DOHH2 (cell line): ENCODE measurements around the gene ILKAP.

Experiments
- CTCF ChIP-seq: fragments of 200-600 bp; sonication (generic); IDR thresholded peaks from one replicate; pipeline ENCODE4 v1.5.1; 2014; ENCODE audit warnings: antibody characterized with exemption, mild to moderate bottlenecking, low read depth, low read length; ENCODE audit not compliant: poor library complexity, severe bottlenecking
- EZH2phosphoT487 ChIP-seq: fragments of 200-600 bp; sonication (generic); IDR thresholded peaks from 2 replicates; pipeline ENCODE4 v1.6.1; 2017; ENCODE audit warnings: borderline replicate concordance, mild to moderate bottlenecking, antibody characterized with exemption, low read length, moderate library complexity, mixed read lengths

DNA sequence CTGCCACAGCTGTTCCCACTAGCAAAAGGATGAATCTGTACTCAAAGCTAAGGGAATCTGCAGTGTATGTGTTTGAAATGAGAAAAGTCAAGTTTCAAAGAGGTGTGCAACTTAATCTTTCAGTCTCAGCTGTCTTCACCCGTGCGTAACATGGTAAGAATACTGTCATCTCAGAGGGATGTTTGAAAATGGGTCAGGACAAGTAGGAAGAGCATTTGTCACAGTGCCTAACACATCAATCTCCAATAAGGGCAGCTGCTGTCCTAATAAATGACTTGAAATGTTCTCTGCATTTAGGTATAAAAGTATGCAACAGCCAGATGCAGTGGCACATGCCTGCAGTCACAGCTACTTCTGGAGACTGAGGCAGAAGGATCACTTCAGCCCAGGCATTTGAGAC is 13.1 kb downstream of the ILKAP start:
- TF ChIP-seq CTCF = no peak
- no peak for TF ChIP-seq EZH2phosphoT487
